ENCODE measurements around the gene SRSF4. TPM values are rescaled to one million over a fixed set of nuclear protein-coding genes. Genes with fewer than 3 reads are reported as not detected.
A peak's percentile ranks its signal among the peaks of the same experiment; 100 is the strongest.

Gene SRSF4
- total and polyA plus RNA-seq, 2 donors (not counting 1 experiment from before 2014, with no cell fraction given) = 48.4 to 93.5 TPM

DNA sequence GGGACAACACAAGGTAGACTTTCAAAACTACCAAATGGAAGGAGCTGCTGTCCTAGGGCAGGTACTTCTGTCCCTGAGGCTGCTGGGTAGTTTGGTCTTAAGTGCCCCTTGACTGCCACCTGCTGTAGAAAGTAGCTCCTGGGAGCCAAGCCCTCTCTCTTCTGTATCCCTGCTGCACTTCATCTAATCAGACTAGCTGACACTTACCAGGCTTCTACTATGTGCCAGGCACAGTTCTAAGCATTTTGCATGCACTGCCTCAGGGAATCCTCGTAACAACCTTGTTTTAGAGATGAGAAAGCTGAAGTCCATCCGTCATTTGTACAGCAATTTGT, 15.9 kb upstream of the SRSF4 start:
- Histone ChIP-seq H3K4me3 (ENCODE audit: control extremely low read depth in 1 of 5, extremely low read depth in 1 of 5, insufficient read depth in 1 of 5, low read depth in 2 of 5, low read length in 4 of 5) (no peak overlapping the region), H3K27ac (ENCODE audit: low read length in 2 of 2) (no peak overlapping the region), H3K4me2 (replicated peaks; ENCODE audit: low read depth, low read length, poor library complexity, severe bottlenecking) (no peak overlapping the region), H3K27me3 (replicated peaks in 1 of 4; ENCODE audit: control extremely low read depth in 1 of 4, control insufficient read depth in 3 of 4, insufficient read depth in 4 of 4, low read length in 3 of 4) (no peaks in the 10 kb centered on the region), H4K20me1 (ENCODE audit: control insufficient read depth, insufficient read depth, low read length, poor library complexity, severe bottlenecking) (peaks cover 3% of the 10 kb centered on the region), H3K4me1 (ENCODE audit: control insufficient read depth in 2 of 2, insufficient read depth in 2 of 2, low read length in 2 of 2) (peaks cover 0 to under 1% of the 10 kb centered on the region in 2 donors), H3K36me3 (replicated peaks in 1 of 2; ENCODE audit: control extremely low read depth in 1 of 2, control insufficient read depth in 1 of 2, extremely low read depth in 1 of 2, insufficient read depth in 2 of 2, low read length in 1 of 2) (peaks cover 0 to 11% of the 10 kb centered on the region in 2 experiments), H3K9me3 (ENCODE audit: control extremely low read depth in 1 of 3, control insufficient read depth in 2 of 3, insufficient read depth in 1 of 3, low read length in 2 of 3) (no peaks in the 10 kb centered on the region), H2AFZ (ENCODE audit: insufficient read depth, low read depth, low read length, poor library complexity, severe bottlenecking) (no peak overlapping the region), H3K79me2 (ENCODE audit: control insufficient read depth, insufficient read depth, low read length) (no peaks in the 10 kb centered on the region), H3K9ac (ENCODE audit: low read length) (no peak overlapping the region)
- Mint-ChIP-seq H3K4me1 (no peaks in the 10 kb centered on the region), H3K27ac (no peak overlapping the region), H3K27me3 (no peaks in the 10 kb centered on the region), H3K4me3 (no peak overlapping the region), H3K9me3 (ENCODE audit: insufficient read depth) (no peaks in the 10 kb centered on the region)
- 100% methylated on average over 2 of the region's 2 CpGs for WGBS (ENCODE audit: insufficient coverage)
- no peak for TF ChIP-seq EZH2 (IDR thresholded peaks at IDR 0.05; ENCODE audit: borderline replicate concordance, insufficient read depth, low read depth, low read length, poor library complexity, severe bottlenecking)
- TF ChIP-seq, protein P1, sequence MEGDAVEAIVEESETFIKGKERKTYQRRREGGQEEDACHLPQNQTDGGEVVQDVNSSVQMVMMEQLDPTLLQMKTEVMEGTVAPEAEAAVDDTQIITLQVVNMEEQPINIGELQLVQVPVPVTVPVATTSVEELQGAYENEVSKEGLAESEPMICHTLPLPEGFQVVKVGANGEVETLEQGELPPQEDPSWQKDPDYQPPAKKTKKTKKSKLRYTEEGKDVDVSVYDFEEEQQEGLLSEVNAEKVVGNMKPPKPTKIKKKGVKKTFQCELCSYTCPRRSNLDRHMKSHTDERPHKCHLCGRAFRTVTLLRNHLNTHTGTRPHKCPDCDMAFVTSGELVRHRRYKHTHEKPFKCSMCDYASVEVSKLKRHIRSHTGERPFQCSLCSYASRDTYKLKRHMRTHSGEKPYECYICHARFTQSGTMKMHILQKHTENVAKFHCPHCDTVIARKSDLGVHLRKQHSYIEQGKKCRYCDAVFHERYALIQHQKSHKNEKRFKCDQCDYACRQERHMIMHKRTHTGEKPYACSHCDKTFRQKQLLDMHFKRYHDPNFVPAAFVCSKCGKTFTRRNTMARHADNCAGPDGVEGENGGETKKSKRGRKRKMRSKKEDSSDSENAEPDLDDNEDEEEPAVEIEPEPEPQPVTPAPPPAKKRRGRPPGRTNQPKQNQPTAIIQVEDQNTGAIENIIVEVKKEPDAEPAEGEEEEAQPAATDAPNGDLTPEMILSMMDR (IDR thresholded peaks at IDR 0.05) = peak; percentile 28
- ATAC-seq (ENCODE audit: low read depth) (peak; percentile 73), DNase-seq (peak; percentile 42)
- ChIA-PET POLR2A (interaction anchor here (1.0 kb wide), 1 partner anchor 16 kb away, joined by 3 read pairs; the partner anchor contains the start of gene SRSF4), CTCF (interaction anchor here (0.6 to 2.9 kb wide), 11 partner anchors 9 to 413 kb away, joined by 3 to 17 read pairs (median 6); partner anchors contain the start of gene SRSF4)
- intact Hi-C loops (cut with micrococcal nuclease) = no loop called here

- no peak overlapping the region for H3K27ac ChIP-seq (ENCODE audit: low read length in 2 of 2)
- H3K27me3 ChIP-seq (replicated peaks in 1 of 4; ENCODE audit: control extremely low read depth in 1 of 4, control insufficient read depth in 3 of 4, insufficient read depth in 4 of 4, low read length in 3 of 4) = no peaks in the 10 kb centered on the region
- H4K20me1 ChIP-seq (ENCODE audit: control insufficient read depth, insufficient read depth, low read length, poor library complexity, severe bottlenecking) = no peaks in the 10 kb centered on the region
- ChIA-PET POLR2A (interaction anchor here (1.0 kb wide), 1 partner anchor 16 kb away, joined by 3 read pairs; the partner anchor contains the start of gene SRSF4), CTCF (interaction anchor here (0.9 to 2.9 kb wide), 11 partner anchors 10 to 412 kb away, joined by 3 to 17 read pairs (median 6); partner anchors contain the start of gene SRSF4)
- H3K4me1 ChIP-seq (ENCODE audit: control insufficient read depth in 2 of 2, insufficient read depth in 2 of 2, low read length in 2 of 2) = no peaks in the 10 kb centered on the region
- Mint-ChIP-seq H3K27me3 (no peaks in the 10 kb centered on the region), H3K4me1 (no peaks in the 10 kb centered on the region), H3K27ac (no peak overlapping the region), H3K4me3 (no peak overlapping the region), H3K9me3 (ENCODE audit: insufficient read depth) (no peaks in the 10 kb centered on the region)
- intact Hi-C loops (cut with micrococcal nuclease) = no loop called here
- H3K4me3 ChIP-seq (ENCODE audit: control extremely low read depth in 1 of 5, extremely low read depth in 1 of 5, insufficient read depth in 1 of 5, low read depth in 2 of 5, low read length in 4 of 5) = no peak overlapping the region
- H3K4me2 ChIP-seq (replicated peaks; ENCODE audit: low read depth, low read length, poor library complexity, severe bottlenecking) = no peak overlapping the region
- peaks cover 0 to 8% of the 10 kb centered on the region in 2 experiments for H3K36me3 ChIP-seq (replicated peaks in 1 of 2; ENCODE audit: control extremely low read depth in 1 of 2, control insufficient read depth in 1 of 2, extremely low read depth in 1 of 2, insufficient read depth in 2 of 2, low read length in 1 of 2)
- no peaks in the 10 kb centered on the region for H3K9me3 ChIP-seq (ENCODE audit: control extremely low read depth in 1 of 3, control insufficient read depth in 2 of 3, insufficient read depth in 1 of 3, low read length in 2 of 3)
- TF ChIP-seq, protein P1 (IDR thresholded peaks at IDR 0.05) = no peak
- no peak for TF ChIP-seq EZH2 (IDR thresholded peaks at IDR 0.05; ENCODE audit: borderline replicate concordance, insufficient read depth, low read depth, low read length, poor library complexity, severe bottlenecking)
- no peak overlapping the region for H3K9ac ChIP-seq (ENCODE audit: low read length)
- no peak overlapping the region for H2AFZ ChIP-seq (ENCODE audit: insufficient read depth, low read depth, low read length, poor library complexity, severe bottlenecking)
- no peaks in the 10 kb centered on the region for H3K79me2 ChIP-seq (ENCODE audit: control insufficient read depth, insufficient read depth, low read length)
- no peak for ATAC-seq (ENCODE audit: low read depth)
- 87% methylated on average over 5 of the region's 7 CpGs for WGBS (ENCODE audit: insufficient coverage)
- no peak for DNase-seq
Observed at GRCh38 chr1:29196863-29197589, 15.3 kb upstream of the SRSF4 start.
